ENCODE results near the gene CD93.

CD93 gene

GRCh38 chr20:23063581-23063980 lies 22.5 kb downstream of the CD93 start:
- in situ Hi-C loops (cut with HindIII; ENCODE audit: low pct_ligation_motif_present, low sequenced_read_pairs), result no loop called here

GRCh38 chr20:23063168-23063567 lies 23.0 kb downstream of the CD93 start:
- no peak for TF ChIP-seq CTCF (IDR thresholded peaks at IDR 0.05; ENCODE audit: low read depth, low read length, missing control alignments)
- Histone ChIP-seq H3K27ac (no peak overlapping the region), H3K27me3 (replicated peaks) (no peaks in the 10 kb centered on the region), H3K36me3 (replicated peaks) (no peaks in the 10 kb centered on the region), H3K4me3 (ENCODE audit: low read depth, low read length) (no peak overlapping the region)
- DNase-seq, result no peak
- in situ Hi-C loops (cut with HindIII; ENCODE audit: low pct_ligation_motif_present, low sequenced_read_pairs), result no loop called here

More at GRCh38 chr20:23063581-23063980, 22.5 kb downstream of the CD93 start:
- TF ChIP-seq CTCF (IDR thresholded peaks at IDR 0.05; ENCODE audit: low read depth, low read length, missing control alignments), result no peak
- no peak overlapping the region for H3K4me3 ChIP-seq (ENCODE audit: low read depth, low read length)
- H3K36me3 ChIP-seq (replicated peaks), result no peaks in the 10 kb centered on the region
- H3K27me3 ChIP-seq (replicated peaks), result no peaks in the 10 kb centered on the region
- no peak for DNase-seq
- H3K27ac ChIP-seq, result no peak overlapping the region

GRCh38 chr20:23062632-23063031 lies 23.5 kb downstream of the CD93 start:
- no peak for TF ChIP-seq CTCF (IDR thresholded peaks at IDR 0.05; ENCODE audit: low read depth, low read length, missing control alignments)
- no peak overlapping the region for H3K27ac ChIP-seq

GRCh38 chr20:23061734-23062561 lies 24.2 kb downstream of the CD93 start:
- Histone ChIP-seq H3K27me3 (replicated peaks) (no peaks in the 10 kb centered on the region), H3K4me3 (ENCODE audit: low read depth, low read length) (no peak overlapping the region), H3K27ac (peak overlapping the region; percentile 76), H3K36me3 (replicated peaks) (no peaks in the 10 kb centered on the region)
- peak; percentile 89 for TF ChIP-seq CTCF (IDR thresholded peaks at IDR 0.05; ENCODE audit: low read depth, low read length, missing control alignments)
- in situ Hi-C loops (cut with HindIII; ENCODE audit: low pct_ligation_motif_present, low sequenced_read_pairs), result no loop called here
- DNase-seq, result peak; percentile 85

More at GRCh38 chr20:23062632-23063031, 23.5 kb downstream of the CD93 start:
- Histone ChIP-seq H3K36me3 (replicated peaks) (no peaks in the 10 kb centered on the region), H3K4me3 (ENCODE audit: low read depth, low read length) (no peak overlapping the region), H3K27me3 (replicated peaks) (no peaks in the 10 kb centered on the region)
- DNase-seq, result no peak
- in situ Hi-C loops (cut with HindIII; ENCODE audit: low pct_ligation_motif_present, low sequenced_read_pairs), result no loop called here

GRCh38 chr20:23061262-23061661 lies 24.9 kb downstream of the CD93 start:
- Histone ChIP-seq H3K27ac (peak overlapping the region; percentile 76), H3K27me3 (replicated peaks) (no peaks in the 10 kb centered on the region), H3K4me3 (ENCODE audit: low read depth, low read length) (no peak overlapping the region), H3K36me3 (replicated peaks) (no peaks in the 10 kb centered on the region)
- DNase-seq, result no peak
- in situ Hi-C loops (cut with HindIII; ENCODE audit: low pct_ligation_motif_present, low sequenced_read_pairs), result no loop called here
- TF ChIP-seq CTCF (IDR thresholded peaks at IDR 0.05; ENCODE audit: low read depth, low read length, missing control alignments), result no peak

Data from brain microvascular endothelial cell (primary cell).